K562 (cell line): ENCODE measurements around the gene NPC1L1. TPM values are rescaled to one million over a fixed set of nuclear protein-coding genes. Genes with fewer than 3 reads are reported as not detected.
A peak's percentile ranks its signal among the peaks of the same experiment; 100 is the strongest.

Experiments
- CAMTA2 ChIP-seq: fragments of 250-450 bp; sonication (Bioruptor Pico); conservative IDR thresholded peaks from 2 replicates; pipeline ENCODE4 v1.5.1; 2022
- HNRNPL ChIP-seq: fragments of 200-400 bp; formaldehyde crosslinking; IDR thresholded peaks from 2 replicates; pipeline ENCODE4 v1.6.1; 2017; ENCODE audit warnings: low read depth, mild to moderate bottlenecking, low read length
- OTX1 ChIP-seq: fragments of 450-650 bp; formaldehyde crosslinking; IDR thresholded peaks from 2 replicates; pipeline ENCODE4 v1.4.0; 2022; ENCODE audit warnings: mild to moderate bottlenecking
- POLR2H ChIP-seq: IDR thresholded peaks from 2 replicates; pipeline ENCODE4 v1.6.1; 2016; ENCODE audit warnings: missing genetic modification characterization, low read depth, mild to moderate bottlenecking, control low read depth, missing compliant biosample characterization, moderate library complexity
- THRAP3 ChIP-seq: fragments of 450-650 bp; IDR thresholded peaks from 2 replicates; pipeline ENCODE4 v1.6.1; 2016; ENCODE audit warnings: mild to moderate bottlenecking, inconsistent platforms, borderline replicate concordance
- ZNF184 ChIP-seq: sonication (generic); formaldehyde crosslinking; IDR thresholded peaks from 2 replicates; pipeline ENCODE4 v1.5.0; 2020; ENCODE audit warnings: missing genetic modification reagents
- polyA plus RNA-seq, 8 experiments: library from polyadenylated mRNA; depleted of rRNA in 4 of 8; stranded (reverse) in 5 of 8; unstranded in 3 of 8; fragments of >200 nt; fragmentation: Nextera tagmentation in 2 of 8; fragmentation: Illumina TruSeq in 1 of 8; extraction: Ambion mirVana in 2 of 8; extraction: Trizol in 1 of 8; gene quantifications; 2 replicates each; pipeline versions ENCODE4 v1.2.1 to v1.2.3, GENCODE V29; 2011 to 2014; ENCODE audit warnings: inconsistent platforms in 1 of 8, missing spikeins in 1 of 8
- total RNA-seq, 7 experiments: library from RNA; depleted of rRNA in 6 of 7; stranded (reverse); fragments of >200 nt in 6 of 7; fragmentation: Illumina TruSeq in 2 of 7; extraction: Trizol in 2 of 7; gene quantifications; 2 replicates each; pipeline versions ENCODE4 v1.2.1 to v1.2.3, GENCODE V29; 2011 to 2021; ENCODE audit warnings: low replicate concordance in 1 of 7
- TF ChIP-seq, protein P1 (sequence below): fragments of 450-650 bp; conservative IDR thresholded peaks from 2 replicates; pipeline ENCODE4 v1.6.1; 2016; ENCODE audit warnings: missing genetic modification characterization, low read depth, mild to moderate bottlenecking, control low read depth, missing compliant biosample characterization
- TF ChIP-seq, protein P2 (sequence below), 2 experiments: fragments of 450-650 bp in 1 of 2; sonication (generic) in 1 of 2; formaldehyde crosslinking in 1 of 2; IDR thresholded peaks in 1 of 2; conservative IDR thresholded peaks in 1 of 2; 2 replicates each; pipeline versions ENCODE4 v1.6.1 to v1.8.1; 2016 to 2023; ENCODE audit warnings: mild to moderate bottlenecking in 2 of 2, moderate library complexity in 2 of 2, inconsistent platforms in 1 of 2, missing genetic modification reagents in 1 of 2

The NPC1L1 gene
- total and polyA plus RNA-seq, 9 of the 15 experiments (the other 6 are each of a cell fraction or from before 2014, with no cell fraction given): 0.01 to 0.18 (median 0.07) TPM; not detected in 4

DNA sequence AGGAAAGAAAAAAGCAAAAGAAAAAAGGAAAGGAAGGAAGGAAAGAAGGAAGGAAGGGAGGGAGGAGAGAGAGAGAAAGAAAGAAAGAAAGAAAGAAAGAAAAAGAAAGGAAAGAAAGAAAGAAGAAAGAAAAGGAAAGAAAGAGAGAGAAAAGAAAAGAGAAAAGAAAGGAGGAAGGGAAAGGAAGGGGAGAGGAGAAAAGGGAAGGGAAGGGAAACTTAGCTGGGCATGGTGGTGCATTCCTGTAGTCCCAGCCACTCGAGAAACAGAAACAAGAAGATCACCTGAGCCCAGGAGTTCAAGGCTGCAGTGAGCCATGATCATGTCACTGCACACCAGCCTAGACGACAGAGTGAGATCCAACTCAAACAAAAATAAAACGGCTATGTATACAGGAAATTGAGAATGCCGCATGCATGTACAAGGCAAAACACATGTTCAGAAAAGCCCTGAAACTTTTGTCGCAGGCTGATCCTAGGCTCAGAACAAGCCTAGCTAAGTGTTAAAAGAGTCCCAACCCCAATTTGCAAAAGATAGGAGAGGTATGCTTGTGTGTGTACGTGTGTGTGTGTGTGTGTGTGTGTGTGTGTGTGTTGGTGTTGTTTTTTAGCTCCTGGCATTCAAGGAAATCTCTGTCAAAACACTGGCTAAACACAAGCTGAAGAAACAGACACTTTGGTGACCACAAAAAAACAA, 6.6 kb upstream of the NPC1L1 start (continued):
- TF ChIP-seq, protein P1, sequence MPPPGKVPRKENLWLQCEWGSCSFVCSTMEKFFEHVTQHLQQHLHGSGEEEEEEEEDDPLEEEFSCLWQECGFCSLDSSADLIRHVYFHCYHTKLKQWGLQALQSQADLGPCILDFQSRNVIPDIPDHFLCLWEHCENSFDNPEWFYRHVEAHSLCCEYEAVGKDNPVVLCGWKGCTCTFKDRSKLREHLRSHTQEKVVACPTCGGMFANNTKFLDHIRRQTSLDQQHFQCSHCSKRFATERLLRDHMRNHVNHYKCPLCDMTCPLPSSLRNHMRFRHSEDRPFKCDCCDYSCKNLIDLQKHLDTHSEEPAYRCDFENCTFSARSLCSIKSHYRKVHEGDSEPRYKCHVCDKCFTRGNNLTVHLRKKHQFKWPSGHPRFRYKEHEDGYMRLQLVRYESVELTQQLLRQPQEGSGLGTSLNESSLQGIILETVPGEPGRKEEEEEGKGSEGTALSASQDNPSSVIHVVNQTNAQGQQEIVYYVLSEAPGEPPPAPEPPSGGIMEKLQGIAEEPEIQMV (tag): 0 out of 2 replicates have a peak, but pooled peaks have one; percentile 49
- TF ChIP-seq OTX1 (CRISPR knock-in tag): 0 out of 2 replicates have a peak, but pooled peaks have one; percentile 34
- TF ChIP-seq HNRNPL: no peak
- TF ChIP-seq, protein P2, sequence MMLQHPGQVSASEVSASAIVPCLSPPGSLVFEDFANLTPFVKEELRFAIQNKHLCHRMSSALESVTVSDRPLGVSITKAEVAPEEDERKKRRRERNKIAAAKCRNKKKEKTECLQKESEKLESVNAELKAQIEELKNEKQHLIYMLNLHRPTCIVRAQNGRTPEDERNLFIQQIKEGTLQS (IDR thresholded peaks at IDR 0.05): no peak
- TF ChIP-seq, protein P2 (CRISPR knock-in tag; conservative IDR thresholded peaks at IDR 0.05): no peak
- TF ChIP-seq ZNF184 (CRISPR knock-in tag): no peak
- TF ChIP-seq CAMTA2 (CRISPR knock-in tag): no peak
- no peak for TF ChIP-seq POLR2H (tag)
- 0 out of 2 replicates have a peak, but pooled peaks have one; percentile 18 for TF ChIP-seq THRAP3
- TF ChIP-seq, all 486 proteins: peak for 15
